ENCODE results near the gene FBXL13. TPM values are rescaled to one million over a fixed set of nuclear protein-coding genes. Genes with fewer than 3 reads are reported as not detected.
A peak's percentile ranks its signal among the peaks of the same experiment; 100 is the strongest.
"Not testable (repeated sequence)": the region's sequence is repeated elsewhere in the genome, so short reads cannot be mapped to it uniquely, and the experiment has no call there.

Gene FBXL13
- total RNA-seq, 3 donors from 2014 or later (not counting 1 experiment from before 2014, with no cell fraction given), result 0.70 to 0.89 (median 0.85) TPM

DNA sequence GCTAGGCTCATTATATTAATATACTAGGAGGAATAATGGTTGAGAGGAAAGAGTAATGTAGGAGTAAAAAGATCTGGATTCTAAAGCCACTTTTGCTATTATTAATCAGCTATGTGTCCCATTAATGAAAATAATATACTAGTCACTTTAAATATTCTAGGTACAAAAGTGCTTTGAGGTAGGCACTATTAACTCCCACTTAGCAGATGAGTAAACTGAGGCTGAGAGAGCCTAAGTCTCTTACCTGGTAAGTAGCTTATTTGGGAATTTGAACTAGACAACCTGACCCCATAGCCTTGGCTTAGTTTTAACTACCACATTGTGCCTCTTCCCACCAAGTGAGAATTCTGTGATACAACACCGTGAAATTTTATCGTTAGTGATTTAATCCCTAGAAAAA is 6.3 kb upstream of the FBXL13 start:
- Mint-ChIP-seq H3K9me3 (no peaks in the 10 kb centered on the region), H3K4me3 (no peak overlapping the region), H3K36me3 (no peaks in the 10 kb centered on the region), H3K4me1 (peaks cover 20 to 28% of the 10 kb centered on the region in 2 donors), H3K27me3 (ENCODE audit: low read depth in 2 of 2) (no peaks in the 10 kb centered on the region), H3K27ac (no peak overlapping the region)
- no peak for TF ChIP-seq CTCF (IDR thresholded peaks at IDR 0.05)
- WGBS (ENCODE audit: insufficient coverage), result no CpG with 5 or more reads among the region's 2 CpGs
- H3K27ac ChIP-seq (ENCODE audit: low read length), result no peak overlapping the region
- ATAC-seq, result no peak
- no peak for DNase-seq
- intact Hi-C loops (cut with micrococcal nuclease), result no loop called here
- H3K27me3 ChIP-seq (ENCODE audit: control insufficient read depth, insufficient read depth, low read length), result no peaks in the 10 kb centered on the region
- no peak overlapping the region for H3K4me3 ChIP-seq (ENCODE audit: low read length)
- no peaks in the 10 kb centered on the region for H3K4me1 ChIP-seq (ENCODE audit: control insufficient read depth, insufficient read depth, low read length)
- peaks cover 16% of the 10 kb centered on the region for H3K36me3 ChIP-seq (ENCODE audit: control insufficient read depth, insufficient read depth, low read length)
- no peaks in the 10 kb centered on the region for H3K9me3 ChIP-seq (ENCODE audit: control insufficient read depth, insufficient read depth, low read length)

DNA sequence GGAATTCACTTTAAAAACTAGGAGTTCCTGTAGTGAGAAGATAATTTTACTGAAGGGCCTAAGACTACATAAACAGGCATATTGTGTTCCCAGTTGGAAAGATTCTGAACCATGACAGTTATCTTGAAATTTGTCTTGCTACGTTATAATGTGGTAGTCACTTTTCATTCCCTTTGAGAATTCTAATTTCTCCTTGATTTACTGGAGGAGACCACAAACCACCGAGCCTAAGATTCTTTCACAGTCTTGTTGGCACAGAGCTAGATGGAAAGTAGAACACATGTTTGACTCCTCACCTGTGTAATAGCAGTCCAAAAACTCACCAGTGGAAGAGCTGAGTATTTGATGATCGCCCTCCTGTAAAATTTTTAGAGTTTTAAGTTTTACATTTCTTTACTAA is 5.2 kb upstream of the FBXL13 start:
- H3K27ac ChIP-seq (ENCODE audit: low read length), result no peak overlapping the region
- 62% methylated on average over 2 of the region's 3 CpGs for WGBS (ENCODE audit: insufficient coverage)
- H3K4me3 Mint-ChIP-seq, result no peak overlapping the region

GRCh38 chr7:103078226-103078625 is 3.6 kb upstream of the FBXL13 start:
- H3K9me3 ChIP-seq (ENCODE audit: control insufficient read depth, insufficient read depth, low read length); H3K27ac Mint-ChIP-seq; H3K36me3 Mint-ChIP-seq; H3K36me3 ChIP-seq (ENCODE audit: control insufficient read depth, insufficient read depth, low read length); ATAC-seq; intact Hi-C loops (cut with micrococcal nuclease); DNase-seq; H3K27ac ChIP-seq (ENCODE audit: low read length); H3K27me3 ChIP-seq (ENCODE audit: control insufficient read depth, insufficient read depth, low read length); H3K27me3 Mint-ChIP-seq (ENCODE audit: low read depth in 2 of 2); H3K4me3 ChIP-seq (ENCODE audit: low read length); H3K9me3 Mint-ChIP-seq: not testable (repeated sequence)
- H3K4me1 Mint-ChIP-seq, result peaks cover 32 to 44% of the 10 kb centered on the region in 2 donors
- WGBS (ENCODE audit: insufficient coverage), result 81% methylated on average over 5 of the region's 6 CpGs
- H3K4me3 Mint-ChIP-seq, result peak overlapping the region; percentile 4
- H3K4me1 ChIP-seq (ENCODE audit: control insufficient read depth, insufficient read depth, low read length), result peaks cover 13% of the 10 kb centered on the region

More for the DNA sequence above, 5.2 kb upstream of the FBXL13 start:
- intact Hi-C loops (cut with micrococcal nuclease), result no loop called here
- Mint-ChIP-seq H3K4me1 (peaks cover 26 to 35% of the 10 kb centered on the region in 2 donors), H3K9me3 (no peaks in the 10 kb centered on the region), H3K27ac (no peak overlapping the region), H3K36me3 (no peaks in the 10 kb centered on the region), H3K27me3 (ENCODE audit: low read depth in 2 of 2) (no peaks in the 10 kb centered on the region)
- TF ChIP-seq CTCF (IDR thresholded peaks at IDR 0.05), result no peak
- Histone ChIP-seq H3K4me1 (ENCODE audit: control insufficient read depth, insufficient read depth, low read length) (peaks cover 6% of the 10 kb centered on the region), H3K27me3 (ENCODE audit: control insufficient read depth, insufficient read depth, low read length) (no peaks in the 10 kb centered on the region), H3K9me3 (ENCODE audit: control insufficient read depth, insufficient read depth, low read length) (no peaks in the 10 kb centered on the region), H3K36me3 (ENCODE audit: control insufficient read depth, insufficient read depth, low read length) (peaks cover 12% of the 10 kb centered on the region), H3K4me3 (ENCODE audit: low read length) (no peak overlapping the region)
- DNase-seq (no peak), ATAC-seq (no peak)

DNA sequence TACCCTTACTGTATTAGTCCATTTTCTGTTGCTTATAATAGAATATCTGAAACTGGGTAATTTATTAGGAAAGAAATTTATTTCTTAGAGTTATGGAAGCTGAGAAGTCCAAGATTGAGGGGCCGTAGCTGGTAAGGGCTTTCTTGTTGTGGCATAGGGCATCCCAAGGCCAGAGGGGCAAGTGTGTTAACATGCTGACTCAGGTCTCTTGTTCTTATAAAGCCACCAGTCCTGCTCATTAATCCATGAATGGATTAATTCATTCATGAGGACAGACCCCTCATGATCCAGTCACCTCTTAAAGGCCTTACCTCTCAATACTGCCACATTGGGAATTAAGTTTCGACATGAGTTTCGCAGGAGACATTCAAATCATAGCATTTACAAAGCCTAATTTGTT is 2.7 kb upstream of the FBXL13 start:
- Histone ChIP-seq H3K4me3 (ENCODE audit: low read length) (no peak overlapping the region), H3K36me3 (ENCODE audit: control insufficient read depth, insufficient read depth, low read length) (no peaks in the 10 kb centered on the region), H3K27me3 (ENCODE audit: control insufficient read depth, insufficient read depth, low read length) (no peaks in the 10 kb centered on the region), H3K4me1 (ENCODE audit: control insufficient read depth, insufficient read depth, low read length) (peaks cover 13% of the 10 kb centered on the region), H3K27ac (ENCODE audit: low read length) (no peak overlapping the region), H3K9me3 (ENCODE audit: control insufficient read depth, insufficient read depth, low read length) (no peaks in the 10 kb centered on the region)
- H3K9me3 Mint-ChIP-seq, result no peaks in the 10 kb centered on the region
- H3K4me1 Mint-ChIP-seq, result peaks cover 26 to 37% of the 10 kb centered on the region in 2 donors
- ATAC-seq (no peak), DNase-seq (no peak)
- no peaks in the 10 kb centered on the region for H3K27me3 Mint-ChIP-seq (ENCODE audit: low read depth in 2 of 2)
- H3K36me3 Mint-ChIP-seq, result no peaks in the 10 kb centered on the region
- no peak overlapping the region for H3K27ac Mint-ChIP-seq
- intact Hi-C loops (cut with micrococcal nuclease), result no loop called here
- peak overlapping the region; percentile 4 for H3K4me3 Mint-ChIP-seq
- WGBS (ENCODE audit: insufficient coverage), result 100% methylated on average over 3 of the region's 3 CpGs
- no peak for TF ChIP-seq CTCF (IDR thresholded peaks at IDR 0.05)
